HepG2 (cell line): ENCODE measurements around the gene ATRAID. TPM values are rescaled to one million over a fixed set of nuclear protein-coding genes. Genes with fewer than 3 reads are reported as not detected.
A peak's percentile ranks its signal among the peaks of the same experiment; 100 is the strongest.

Experiments
- CREBL2 ChIP-seq: sonication (generic); formaldehyde crosslinking; IDR thresholded peaks from 2 replicates; pipeline ENCODE4 v1.8.1; 2023; ENCODE audit warnings: missing genetic modification reagents, mild to moderate bottlenecking, borderline replicate concordance
- DDIT3 ChIP-seq: sonication (generic); formaldehyde crosslinking; IDR thresholded peaks from 2 replicates; pipeline ENCODE4 v1.4.0; 2020; ENCODE audit warnings: mild to moderate bottlenecking, missing genetic modification reagents
- ETS1 ChIP-seq: sonication (generic); formaldehyde crosslinking; IDR thresholded peaks from 2 replicates; pipeline ENCODE4 v1.4.0; 2020; ENCODE audit warnings: missing genetic modification reagents
- FOXK1 ChIP-seq: sonication (generic); formaldehyde crosslinking; IDR thresholded peaks from 2 replicates; pipeline ENCODE4 v1.4.0; 2020; ENCODE audit warnings: low read depth, missing genetic modification reagents, borderline replicate concordance
- NFE2L2 ChIP-seq: fragments of 150-350 bp; IDR thresholded peaks from 2 replicates; pipeline ENCODE4 v1.6.1; 2014; ENCODE audit warnings: low read length
- REL ChIP-seq: sonication (generic); formaldehyde crosslinking; conservative IDR thresholded peaks from 2 replicates; pipeline ENCODE4 v1.8.0; 2022; ENCODE audit warnings: mild to moderate bottlenecking, missing genetic modification reagents, moderate library complexity
- STAG1 ChIP-seq: sonication (generic); formaldehyde crosslinking; IDR thresholded peaks from 2 replicates; pipeline ENCODE4 v1.4.0; 2020; ENCODE audit warnings: missing genetic modification reagents
- XRCC5 ChIP-seq: fragments of 200-400 bp; formaldehyde crosslinking; optimal IDR thresholded peaks from 2 replicates; pipeline ENCODE3; 2017; ENCODE audit warnings: mild to moderate bottlenecking, low read length
- ZBTB44 ChIP-seq: sonication (generic); formaldehyde crosslinking; IDR thresholded peaks from 2 replicates; pipeline ENCODE4 v1.4.0; 2020; ENCODE audit warnings: missing genetic modification reagents
- ZNF484 ChIP-seq: sonication (generic); formaldehyde crosslinking; IDR thresholded peaks from 2 replicates; pipeline ENCODE4 v1.5.1; 2020; ENCODE audit warnings: mild to moderate bottlenecking, low read depth, missing genetic modification reagents, borderline replicate concordance
- ZNF589 ChIP-seq: sonication (generic); formaldehyde crosslinking; conservative IDR thresholded peaks from 2 replicates; pipeline ENCODE4 v1.8.0; 2022; ENCODE audit warnings: mild to moderate bottlenecking, moderate library complexity, missing genetic modification reagents
- ZNF772 ChIP-seq: sonication (generic); formaldehyde crosslinking; IDR thresholded peaks from 2 replicates; pipeline ENCODE4 v1.5.0; 2020; ENCODE audit warnings: mild to moderate bottlenecking, missing genetic modification reagents
- polyA plus RNA-seq, 8 experiments: library from polyadenylated mRNA; depleted of rRNA in 3 of 8; stranded (reverse) in 7 of 8; unstranded in 1 of 8; fragments of >200 nt; fragmentation: Illumina TruSeq in 4 of 8; extraction: Trizol in 4 of 8; gene quantifications; 2 replicates each; pipeline versions ENCODE4 v1.2.1 to v1.2.3, GENCODE V29; 2011 to 2016; ENCODE audit warnings: low read depth in 4 of 8, missing spikeins in 1 of 8, mixed read lengths in 1 of 8; ENCODE audit not compliant: insufficient read depth in 1 of 8
- total RNA-seq, 5 experiments: library from RNA; depleted of rRNA; stranded (reverse); fragments of >200 nt; fragmentation: Illumina TruSeq; extraction: Trizol; gene quantifications; 2 replicates each; pipeline ENCODE4 v1.2.3, GENCODE V29; 2016; ENCODE audit warnings: low read depth in 1 of 5
- TF ChIP-seq, protein P1 (sequence below): sonication (generic); formaldehyde crosslinking; IDR thresholded peaks from 2 replicates; pipeline ENCODE4 v1.4.0; 2020; ENCODE audit warnings: missing genetic modification reagents, mild to moderate bottlenecking, borderline replicate concordance
- TF ChIP-seq, protein P2 (sequence below): sonication (generic); formaldehyde crosslinking; conservative IDR thresholded peaks from 2 replicates; pipeline ENCODE4 v1.8.1; 2023; ENCODE audit warnings: missing genetic modification reagents
- TF ChIP-seq, protein P3 (sequence below): sonication (generic); formaldehyde crosslinking; IDR thresholded peaks from 2 replicates; pipeline ENCODE4 v1.8.0; 2022; ENCODE audit warnings: low read depth, missing genetic modification reagents

The ATRAID gene
- total and polyA plus RNA-seq, 2 of the 13 experiments (the other 11 are each of a cell fraction or from before 2014, with no cell fraction given): 207 to 382 TPM

DNA sequence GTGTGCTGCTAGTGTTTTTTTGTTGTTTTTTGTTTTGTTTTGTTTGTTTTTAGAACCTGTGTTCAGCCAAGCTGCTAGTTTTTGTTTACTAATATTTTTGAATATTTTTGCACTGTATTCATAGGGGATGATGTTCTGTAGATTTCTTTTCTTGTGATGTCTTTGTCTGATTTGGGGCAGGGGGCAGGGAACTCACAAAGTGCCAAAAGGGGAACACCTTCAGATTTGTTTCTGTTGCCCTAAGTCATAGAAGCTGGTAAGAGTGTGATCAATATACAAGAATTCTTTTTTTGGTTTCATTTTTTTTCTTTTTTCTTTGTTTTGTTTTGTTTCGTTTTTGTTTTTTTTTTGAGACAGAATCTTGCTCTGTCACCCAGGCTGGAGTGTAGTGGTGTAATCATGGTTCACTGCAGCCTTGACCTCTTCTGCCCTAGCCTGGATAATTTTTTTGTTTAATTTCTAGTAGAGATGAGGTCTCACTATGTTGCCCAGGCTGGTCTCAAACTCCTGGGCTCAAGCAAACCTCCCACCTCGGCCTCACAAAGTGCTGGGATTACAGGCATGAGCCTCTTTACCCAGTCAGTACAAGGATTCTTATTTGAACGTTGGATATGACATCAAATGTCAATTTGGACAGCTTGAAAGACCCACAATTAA, 32.4 kb upstream of the ATRAID start (continued):
- no peak for TF ChIP-seq ETS1 (CRISPR knock-in tag)
- TF ChIP-seq NFE2L2: 0 out of 2 replicates have a peak, but pooled peaks have one; percentile 21
- TF ChIP-seq ZNF772 (CRISPR knock-in tag): no peak
- no peak for TF ChIP-seq REL (CRISPR knock-in tag)
- TF ChIP-seq, protein P1, sequence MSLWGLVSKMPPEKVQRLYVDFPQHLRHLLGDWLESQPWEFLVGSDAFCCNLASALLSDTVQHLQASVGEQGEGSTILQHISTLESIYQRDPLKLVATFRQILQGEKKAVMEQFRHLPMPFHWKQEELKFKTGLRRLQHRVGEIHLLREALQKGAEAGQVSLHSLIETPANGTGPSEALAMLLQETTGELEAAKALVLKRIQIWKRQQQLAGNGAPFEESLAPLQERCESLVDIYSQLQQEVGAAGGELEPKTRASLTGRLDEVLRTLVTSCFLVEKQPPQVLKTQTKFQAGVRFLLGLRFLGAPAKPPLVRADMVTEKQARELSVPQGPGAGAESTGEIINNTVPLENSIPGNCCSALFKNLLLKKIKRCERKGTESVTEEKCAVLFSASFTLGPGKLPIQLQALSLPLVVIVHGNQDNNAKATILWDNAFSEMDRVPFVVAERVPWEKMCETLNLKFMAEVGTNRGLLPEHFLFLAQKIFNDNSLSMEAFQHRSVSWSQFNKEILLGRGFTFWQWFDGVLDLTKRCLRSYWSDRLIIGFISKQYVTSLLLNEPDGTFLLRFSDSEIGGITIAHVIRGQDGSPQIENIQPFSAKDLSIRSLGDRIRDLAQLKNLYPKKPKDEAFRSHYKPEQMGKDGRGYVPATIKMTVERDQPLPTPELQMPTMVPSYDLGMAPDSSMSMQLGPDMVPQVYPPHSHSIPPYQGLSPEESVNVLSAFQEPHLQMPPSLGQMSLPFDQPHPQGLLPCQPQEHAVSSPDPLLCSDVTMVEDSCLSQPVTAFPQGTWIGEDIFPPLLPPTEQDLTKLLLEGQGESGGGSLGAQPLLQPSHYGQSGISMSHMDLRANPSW (CRISPR knock-in tag): 0 out of 2 replicates have a peak, but pooled peaks have one; percentile 49
- TF ChIP-seq ZNF589 (CRISPR knock-in tag): no peak
- no peak for TF ChIP-seq ZNF484 (CRISPR knock-in tag)
- TF ChIP-seq DDIT3 (CRISPR knock-in tag): no peak
- 0 out of 2 replicates have a peak, but pooled peaks have one; percentile 43 for TF ChIP-seq FOXK1 (CRISPR knock-in tag)
- TF ChIP-seq, protein P2, sequence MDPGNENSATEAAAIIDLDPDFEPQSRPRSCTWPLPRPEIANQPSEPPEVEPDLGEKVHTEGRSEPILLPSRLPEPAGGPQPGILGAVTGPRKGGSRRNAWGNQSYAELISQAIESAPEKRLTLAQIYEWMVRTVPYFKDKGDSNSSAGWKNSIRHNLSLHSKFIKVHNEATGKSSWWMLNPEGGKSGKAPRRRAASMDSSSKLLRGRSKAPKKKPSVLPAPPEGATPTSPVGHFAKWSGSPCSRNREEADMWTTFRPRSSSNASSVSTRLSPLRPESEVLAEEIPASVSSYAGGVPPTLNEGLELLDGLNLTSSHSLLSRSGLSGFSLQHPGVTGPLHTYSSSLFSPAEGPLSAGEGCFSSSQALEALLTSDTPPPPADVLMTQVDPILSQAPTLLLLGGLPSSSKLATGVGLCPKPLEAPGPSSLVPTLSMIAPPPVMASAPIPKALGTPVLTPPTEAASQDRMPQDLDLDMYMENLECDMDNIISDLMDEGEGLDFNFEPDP (CRISPR knock-in tag): no peak
- no peak for TF ChIP-seq CREBL2 (CRISPR knock-in tag)
- TF ChIP-seq STAG1: no peak
- TF ChIP-seq, protein P3, sequence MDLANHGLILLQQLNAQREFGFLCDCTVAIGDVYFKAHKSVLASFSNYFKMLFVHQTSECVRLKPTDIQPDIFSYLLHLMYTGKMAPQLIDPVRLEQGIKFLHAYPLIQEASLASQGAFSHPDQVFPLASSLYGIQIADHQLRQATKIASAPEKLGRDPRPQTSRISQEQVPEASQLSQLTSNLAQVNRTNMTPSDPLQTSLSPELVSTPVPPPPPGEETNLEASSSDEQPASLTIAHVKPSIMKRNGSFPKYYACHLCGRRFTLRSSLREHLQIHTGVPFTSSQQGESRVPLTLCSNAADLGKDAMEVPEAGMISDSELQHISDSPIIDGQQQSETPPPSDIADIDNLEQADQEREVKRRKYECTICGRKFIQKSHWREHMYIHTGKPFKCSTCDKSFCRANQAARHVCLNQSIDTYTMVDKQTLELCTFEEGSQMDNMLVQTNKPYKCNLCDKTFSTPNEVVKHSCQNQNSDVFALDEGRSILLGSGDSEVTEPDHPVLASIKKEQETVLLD (CRISPR knock-in tag): no peak
- no peak for TF ChIP-seq ZBTB44 (CRISPR knock-in tag)
- no peak for TF ChIP-seq XRCC5
